A549 (cell line): ENCODE data around the gene SYT12. TPM values are rescaled to one million over a fixed set of nuclear protein-coding genes. Genes with fewer than 3 reads are reported as not detected.

Experiments
- ATAC-seq, 2 experiments: fragments of 200-7000 bp in 1 of 2; fragments of >200 bp in 1 of 2; cut with Nextera tagmentation in 1 of 2; cut with Tn5 transposase in 1 of 2; 3 replicates each; pipeline versions ENCODE4 v1.8.0 to v1.9.1; 2018 to 2020; ENCODE audit warnings: mild to moderate bottlenecking in 1 of 2, moderate library complexity in 1 of 2
- CTCF ChIA-PET: fragments of 300-600 bp; sonication (Branson Sonifier 250); formaldehyde crosslinking; extraction: SDS; loops from one replicate; lab custom pipeline; 2021; ENCODE audit warnings: antibody characterized with exemption, inconsistent platforms; lab: Yijun Ruan, JAX
- POLR2A ChIA-PET: fragments of 350-600 bp; formaldehyde crosslinking; extraction: SDS; loops from one replicate; lab custom pipeline; 2021; ENCODE audit warnings: antibody characterized with exemption, inconsistent platforms; lab: Yijun Ruan, JAX
- DNase-seq, 2 experiments: peaks; one replicate each; pipeline versions ENCODE4 v3.0.0 to v3.0.0-alpha.2; 2011 to 2016; ENCODE audit warnings: low read depth in 1 of 2, low spot score in 1 of 2
- FAIRE-seq: peaks from 2 replicates; lab custom pipeline; 2011; peaks lifted over from hg19 to GRCh38; lab: Jason Lieb, UNC
- H3K27ac ChIP-seq, 2 experiments: fragments of >200 bp; sonication (Bioruptor Twin); formaldehyde crosslinking; 3 replicates each; pipeline ENCODE4 v1.5.1; 2016 to 2017
- H3K4me1 ChIP-seq: fragments of >200 bp; sonication (Bioruptor Twin); formaldehyde crosslinking; 3 replicates; pipeline ENCODE4 v1.6.1; 2016
- H3K4me2 ChIP-seq: fragments of >200 bp; sonication (Bioruptor Twin); formaldehyde crosslinking; 3 replicates; pipeline ENCODE4 v1.6.1; 2016
- H3K4me3 ChIP-seq: fragments of >200 bp; sonication (Bioruptor Twin); formaldehyde crosslinking; 3 replicates; pipeline ENCODE4 v1.5.1; 2016
- H3K9me3 ChIP-seq: fragments of >200 bp; sonication (Bioruptor Twin); formaldehyde crosslinking; 3 replicates; pipeline ENCODE4 v1.6.1; 2016
- BHLHE40 ChIP-seq: IDR thresholded peaks from 2 replicates; pipeline ENCODE4 v1.6.1; 2012; ENCODE audit warnings: low read depth, low read length, inconsistent platforms
- CHD2 ChIP-seq: fragments of 150-350 bp; IDR thresholded peaks from 2 replicates; pipeline ENCODE4 v1.6.1; 2014; ENCODE audit warnings: low read length; ENCODE audit not compliant: partially characterized antibody
- CHD4 ChIP-seq: fragments of 200-600 bp; sonication (generic); IDR thresholded peaks from 2 replicates; pipeline ENCODE4 v1.6.1; 2016; ENCODE audit warnings: antibody characterized with exemption, mild to moderate bottlenecking, borderline replicate concordance
- EHF ChIP-seq: fragments of 250-450 bp; sonication (Bioruptor Pico); IDR thresholded peaks from 2 replicates; pipeline ENCODE4 v1.5.0; 2020; ENCODE audit warnings: mild to moderate bottlenecking
- FOSB ChIP-seq: fragments of 250-450 bp; sonication (Bioruptor Pico); IDR thresholded peaks from 2 replicates; pipeline ENCODE4 v1.5.0; 2020; ENCODE audit warnings: mild to moderate bottlenecking, moderate library complexity
- FOSL2 ChIP-seq, 2 experiments: fragments of 450-650 bp in 1 of 2; fragments of >200 bp in 1 of 2; sonication (Bioruptor Twin) in 1 of 2; formaldehyde crosslinking; IDR thresholded peaks; 2 replicates each; pipeline versions ENCODE4 v1.5.0 to v1.6.1; 2016 to 2020; ENCODE audit warnings: mild to moderate bottlenecking in 1 of 2, moderate library complexity in 1 of 2
- HDAC2 ChIP-seq: fragments of 200-600 bp; sonication (generic); IDR thresholded peaks from 2 replicates; pipeline ENCODE4 v1.6.1; 2016
- HOXA7 ChIP-seq: fragments of 250-450 bp; sonication (Bioruptor Pico); IDR thresholded peaks from 2 replicates; pipeline ENCODE4 v1.5.0; 2020; ENCODE audit warnings: mild to moderate bottlenecking, moderate library complexity
- HOXB5 ChIP-seq: fragments of 250-450 bp; sonication (Bioruptor Pico); IDR thresholded peaks from 2 replicates; pipeline ENCODE4 v1.5.0; 2020; ENCODE audit warnings: mild to moderate bottlenecking, moderate library complexity
- JUN ChIP-seq, 2 experiments: fragments of >200 bp; sonication (Bioruptor Twin); formaldehyde crosslinking; IDR thresholded peaks; 2 replicates in 1 of 2; 3 replicates in 1 of 2; pipeline ENCODE4 v1.6.1; 2016 to 2017
- JUNB ChIP-seq: fragments of >200 bp; sonication (Bioruptor Twin); formaldehyde crosslinking; IDR thresholded peaks from 2 replicates; pipeline ENCODE4 v1.6.1; 2016
- KDM1A ChIP-seq: fragments of 200-600 bp; sonication (generic); IDR thresholded peaks from 2 replicates; pipeline ENCODE4 v1.6.1; 2016; ENCODE audit warnings: low read depth, mild to moderate bottlenecking
- KDM5A ChIP-seq: fragments of 200-600 bp; sonication (generic); IDR thresholded peaks from 2 replicates; pipeline ENCODE4 v1.6.1; 2016; ENCODE audit warnings: antibody characterized with exemption, mild to moderate bottlenecking
- MYC ChIP-seq: IDR thresholded peaks from 2 replicates; pipeline ENCODE4 v1.6.1; 2012; ENCODE audit warnings: mild to moderate bottlenecking, inconsistent platforms, low read length, improper control_type of control experiment, borderline replicate concordance
- RARB ChIP-seq: fragments of 250-450 bp; sonication (Bioruptor Pico); IDR thresholded peaks from 2 replicates; pipeline ENCODE4 v1.8.0; 2021; ENCODE audit warnings: mild to moderate bottlenecking, moderate library complexity
- RNF2 ChIP-seq: fragments of 200-600 bp; sonication (generic); IDR thresholded peaks from 2 replicates; pipeline ENCODE4 v1.6.1; 2016; ENCODE audit warnings: low read depth, mild to moderate bottlenecking, antibody characterized with exemption, moderate library complexity, borderline replicate concordance
- SMC3 ChIP-seq: fragments of >200 bp; sonication (Bioruptor Twin); formaldehyde crosslinking; IDR thresholded peaks from 3 replicates; pipeline ENCODE4 v1.6.1; 2018; ENCODE audit warnings: inconsistent platforms
- ZFP36 ChIP-seq: fragments of 450-650 bp; IDR thresholded peaks from 2 replicates; pipeline ENCODE4 v1.6.1; 2014; ENCODE audit warnings: borderline replicate concordance; ENCODE audit not compliant: partially characterized antibody
- ZSCAN20 ChIP-seq: fragments of 250-450 bp; sonication (Bioruptor Pico); IDR thresholded peaks from 2 replicates; pipeline ENCODE4 v1.8.0; 2022; ENCODE audit warnings: mild to moderate bottlenecking, moderate library complexity
- WGBS: methylation state at CpG from one replicate; pipeline ENCODE4 v1.1.6; 2017; ENCODE audit errors: missing lambda C conversion rate; 5-methylcytosine and 5-hydroxymethylcytosine counted together
- polyA plus RNA-seq, 4 experiments: library from polyadenylated mRNA; depleted of rRNA in 3 of 4; stranded (reverse); fragments of >200 nt; fragmentation: RNase III in 1 of 4; extraction: RNeasy Plus Mini Kit Qiagen cat#74134 plus additional on column Dnase treatment in 1 of 4; gene quantifications; 2 replicates in 3 of 4; 3 replicates in 1 of 4; pipeline ENCODE4 v1.2.3, GENCODE V29; 2011 to 2017
- TF ChIP-seq, protein P1 (sequence below): fragments of 250-450 bp; sonication (Bioruptor Pico); IDR thresholded peaks from 2 replicates; pipeline ENCODE4 v1.5.0; 2020; ENCODE audit warnings: low read depth, mild to moderate bottlenecking, moderate library complexity
- TF ChIP-seq, protein P2 (sequence below): IDR thresholded peaks from 2 replicates; pipeline ENCODE4 v1.6.1; 2012
- TF ChIP-seq, protein P3 (sequence below): fragments of >200 bp; sonication (Bioruptor Twin); formaldehyde crosslinking; IDR thresholded peaks from 3 replicates; pipeline ENCODE4 v1.5.1; 2016
- TF ChIP-seq, protein P4 (sequence below): fragments of 450-650 bp; IDR thresholded peaks from 2 replicates; pipeline ENCODE4 v1.6.1; 2014; ENCODE audit warnings: antibody characterized with exemption
- TF ChIP-seq, protein P5 (sequence below): IDR thresholded peaks from 2 replicates; pipeline ENCODE4 v1.6.1; 2012
- TF ChIP-seq, protein P6 (sequence below): fragments of 150-350 bp; IDR thresholded peaks from 2 replicates; pipeline ENCODE4 v1.6.1; 2014; ENCODE audit warnings: low read depth, mild to moderate bottlenecking, low read length
- TF ChIP-seq, protein P7 (sequence below): fragments of >200 bp; sonication (Bioruptor Twin); formaldehyde crosslinking; IDR thresholded peaks from 3 replicates; pipeline ENCODE4 v1.6.1; 2016
- TF ChIP-seq, protein P8 (sequence below): fragments of 250-450 bp; sonication (Bioruptor Pico); IDR thresholded peaks from 2 replicates; pipeline ENCODE4 v1.5.0; 2021; ENCODE audit warnings: mild to moderate bottlenecking, moderate library complexity, borderline replicate concordance

Gene SYT12
- polyA plus RNA-seq, 2 of the 4 experiments (the other 2 are of a cell fraction), result 1.4 to 9.6 TPM

DNA sequence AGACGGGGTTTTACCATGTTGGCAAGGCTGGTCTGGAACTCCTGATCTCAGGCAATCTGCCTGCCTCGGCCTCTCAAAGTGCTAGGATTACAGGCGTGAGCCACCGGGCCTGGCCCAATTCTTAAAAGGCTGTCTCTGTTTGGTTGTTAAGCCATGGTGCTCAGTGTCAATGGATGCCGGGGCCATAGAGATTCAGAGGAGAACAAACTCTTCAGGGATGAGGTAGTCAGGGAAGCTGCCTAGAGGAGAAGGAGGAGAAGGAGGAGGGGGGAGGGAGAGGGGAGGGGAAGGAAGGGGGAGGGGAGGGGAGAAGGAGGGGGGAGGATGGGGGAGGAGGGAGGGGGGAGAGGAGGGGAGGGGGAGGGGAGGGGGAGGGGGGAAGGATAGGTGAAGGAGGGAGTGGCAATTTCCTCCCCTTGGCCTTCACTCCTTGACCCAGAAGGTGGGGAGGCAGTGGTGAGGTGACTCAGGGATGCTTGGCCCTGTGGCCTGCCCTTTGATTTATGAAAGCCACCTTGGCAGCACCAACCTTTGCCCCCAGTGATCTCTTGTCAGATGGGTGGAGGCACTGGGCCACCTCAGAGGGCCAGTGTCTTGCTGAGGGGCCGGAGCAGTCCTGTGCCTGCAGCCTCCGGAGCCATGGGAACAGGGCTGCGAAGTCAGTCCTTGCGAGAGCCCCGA, 48.1 kb upstream of the SYT12 start, which contains the start of gene C11orf86:
Gene C11orf86, plus strand, starts transcription at position 581 of the 681 bp plus-strand sequence. Its CDS starts 59 bp downstream, at position 640.
- CTCF ChIA-PET, result interaction anchor here (0.6 to 3.3 kb wide), 47 partner anchors 8 to 567 kb away, joined by 3 to 33 read pairs (median 9); partner anchors contain the start of genes PC, RCE1 and SYT12
- WGBS, result 30% methylated on average over 10 of the region's 10 CpGs
- DNase-seq (peak in 1 of 2 experiments; percentile 85), FAIRE-seq (no peak), ATAC-seq (peak; percentile 55 to 57)
- Histone ChIP-seq H3K4me2 (peak within 1 kb of the TSS; percentile 78), H3K4me3 (peak within 1 kb of the TSS; percentile 33), H3K9me3 (peaks cover 17% of the 10 kb centered on the region), H3K27ac (peak within 1 kb of the TSS; percentile 95 to 99), H3K4me1 (peaks cover 70% of the 10 kb centered on the region)
- POLR2A ChIA-PET, result interaction anchor here (1.2 to 2.0 kb wide), 3 partner anchors 92 to 131 kb away, joined by 3 to 7 read pairs (median 5); partner anchors contain the start of gene RCE1
- TF ChIP-seq JUN (IDR thresholded peaks at IDR 0.05) (peak in 1 of 2 experiments; percentile 79; a peak in 2 of 5 replicates), EHF (CRISPR knock-in tag) (no peak), HOXB5 (CRISPR knock-in tag) (no peak), RNF2 (no peak), CHD4 (no peak), ZSCAN20 (CRISPR knock-in tag) (no peak), BHLHE40 (no peak), RARB (CRISPR knock-in tag) (no peak), FOSL2 (IDR thresholded peaks at IDR 0.05) (no peak), FOSL2 (CRISPR knock-in tag; IDR thresholded peaks at IDR 0.05) (peak; percentile 58; the same call in 1 of the 2 replicates), SMC3 (peak; percentile 29; the same call in 1 of the 3 replicates), JUNB (peak; percentile 36; the same call in 1 of the 2 replicates), ZFP36 (no peak), MYC (no peak), KDM1A (no peak), FOSB (no peak), KDM5A (no peak), HDAC2 (no peak), HOXA7 (CRISPR knock-in tag) (no peak), CHD2 (no peak)
- TF ChIP-seq, protein P1, sequence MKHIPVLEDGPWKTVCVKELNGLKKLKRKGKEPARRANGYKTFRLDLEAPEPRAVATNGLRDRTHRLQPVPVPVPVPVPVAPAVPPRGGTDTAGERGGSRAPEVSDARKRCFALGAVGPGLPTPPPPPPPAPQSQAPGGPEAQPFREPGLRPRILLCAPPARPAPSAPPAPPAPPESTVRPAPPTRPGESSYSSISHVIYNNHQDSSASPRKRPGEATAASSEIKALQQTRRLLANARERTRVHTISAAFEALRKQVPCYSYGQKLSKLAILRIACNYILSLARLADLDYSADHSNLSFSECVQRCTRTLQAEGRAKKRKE (CRISPR knock-in tag), result 0 out of 2 replicates have a peak, but pooled peaks have one; percentile 27
- TF ChIP-seq, protein P2, sequence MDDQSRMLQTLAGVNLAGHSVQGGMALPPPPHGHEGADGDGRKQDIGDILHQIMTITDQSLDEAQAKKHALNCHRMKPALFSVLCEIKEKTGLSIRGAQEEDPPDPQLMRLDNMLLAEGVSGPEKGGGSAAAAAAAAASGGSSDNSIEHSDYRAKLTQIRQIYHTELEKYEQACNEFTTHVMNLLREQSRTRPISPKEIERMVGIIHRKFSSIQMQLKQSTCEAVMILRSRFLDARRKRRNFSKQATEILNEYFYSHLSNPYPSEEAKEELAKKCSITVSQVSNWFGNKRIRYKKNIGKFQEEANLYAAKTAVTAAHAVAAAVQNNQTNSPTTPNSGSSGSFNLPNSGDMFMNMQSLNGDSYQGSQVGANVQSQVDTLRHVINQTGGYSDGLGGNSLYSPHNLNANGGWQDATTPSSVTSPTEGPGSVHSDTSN, result peak; percentile 57; the same call in 1 of the 2 replicates
- TF ChIP-seq, protein P3, sequence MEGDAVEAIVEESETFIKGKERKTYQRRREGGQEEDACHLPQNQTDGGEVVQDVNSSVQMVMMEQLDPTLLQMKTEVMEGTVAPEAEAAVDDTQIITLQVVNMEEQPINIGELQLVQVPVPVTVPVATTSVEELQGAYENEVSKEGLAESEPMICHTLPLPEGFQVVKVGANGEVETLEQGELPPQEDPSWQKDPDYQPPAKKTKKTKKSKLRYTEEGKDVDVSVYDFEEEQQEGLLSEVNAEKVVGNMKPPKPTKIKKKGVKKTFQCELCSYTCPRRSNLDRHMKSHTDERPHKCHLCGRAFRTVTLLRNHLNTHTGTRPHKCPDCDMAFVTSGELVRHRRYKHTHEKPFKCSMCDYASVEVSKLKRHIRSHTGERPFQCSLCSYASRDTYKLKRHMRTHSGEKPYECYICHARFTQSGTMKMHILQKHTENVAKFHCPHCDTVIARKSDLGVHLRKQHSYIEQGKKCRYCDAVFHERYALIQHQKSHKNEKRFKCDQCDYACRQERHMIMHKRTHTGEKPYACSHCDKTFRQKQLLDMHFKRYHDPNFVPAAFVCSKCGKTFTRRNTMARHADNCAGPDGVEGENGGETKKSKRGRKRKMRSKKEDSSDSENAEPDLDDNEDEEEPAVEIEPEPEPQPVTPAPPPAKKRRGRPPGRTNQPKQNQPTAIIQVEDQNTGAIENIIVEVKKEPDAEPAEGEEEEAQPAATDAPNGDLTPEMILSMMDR, result no peak
- TF ChIP-seq, protein P4, sequence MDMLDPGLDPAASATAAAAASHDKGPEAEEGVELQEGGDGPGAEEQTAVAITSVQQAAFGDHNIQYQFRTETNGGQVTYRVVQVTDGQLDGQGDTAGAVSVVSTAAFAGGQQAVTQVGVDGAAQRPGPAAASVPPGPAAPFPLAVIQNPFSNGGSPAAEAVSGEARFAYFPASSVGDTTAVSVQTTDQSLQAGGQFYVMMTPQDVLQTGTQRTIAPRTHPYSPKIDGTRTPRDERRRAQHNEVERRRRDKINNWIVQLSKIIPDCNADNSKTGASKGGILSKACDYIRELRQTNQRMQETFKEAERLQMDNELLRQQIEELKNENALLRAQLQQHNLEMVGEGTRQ, result no peak
- TF ChIP-seq, protein P5, sequence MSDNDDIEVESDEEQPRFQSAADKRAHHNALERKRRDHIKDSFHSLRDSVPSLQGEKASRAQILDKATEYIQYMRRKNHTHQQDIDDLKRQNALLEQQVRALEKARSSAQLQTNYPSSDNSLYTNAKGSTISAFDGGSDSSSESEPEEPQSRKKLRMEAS, result peak; percentile 75
- TF ChIP-seq, protein P6, sequence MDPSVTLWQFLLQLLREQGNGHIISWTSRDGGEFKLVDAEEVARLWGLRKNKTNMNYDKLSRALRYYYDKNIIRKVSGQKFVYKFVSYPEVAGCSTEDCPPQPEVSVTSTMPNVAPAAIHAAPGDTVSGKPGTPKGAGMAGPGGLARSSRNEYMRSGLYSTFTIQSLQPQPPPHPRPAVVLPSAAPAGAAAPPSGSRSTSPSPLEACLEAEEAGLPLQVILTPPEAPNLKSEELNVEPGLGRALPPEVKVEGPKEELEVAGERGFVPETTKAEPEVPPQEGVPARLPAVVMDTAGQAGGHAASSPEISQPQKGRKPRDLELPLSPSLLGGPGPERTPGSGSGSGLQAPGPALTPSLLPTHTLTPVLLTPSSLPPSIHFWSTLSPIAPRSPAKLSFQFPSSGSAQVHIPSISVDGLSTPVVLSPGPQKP, result no peak
- TF ChIP-seq, protein P7, sequence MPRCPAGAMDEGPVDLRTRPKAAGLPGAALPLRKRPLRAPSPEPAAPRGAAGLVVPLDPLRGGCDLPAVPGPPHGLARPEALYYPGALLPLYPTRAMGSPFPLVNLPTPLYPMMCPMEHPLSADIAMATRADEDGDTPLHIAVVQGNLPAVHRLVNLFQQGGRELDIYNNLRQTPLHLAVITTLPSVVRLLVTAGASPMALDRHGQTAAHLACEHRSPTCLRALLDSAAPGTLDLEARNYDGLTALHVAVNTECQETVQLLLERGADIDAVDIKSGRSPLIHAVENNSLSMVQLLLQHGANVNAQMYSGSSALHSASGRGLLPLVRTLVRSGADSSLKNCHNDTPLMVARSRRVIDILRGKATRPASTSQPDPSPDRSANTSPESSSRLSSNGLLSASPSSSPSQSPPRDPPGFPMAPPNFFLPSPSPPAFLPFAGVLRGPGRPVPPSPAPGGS, result no peak
- TF ChIP-seq, protein P8, sequence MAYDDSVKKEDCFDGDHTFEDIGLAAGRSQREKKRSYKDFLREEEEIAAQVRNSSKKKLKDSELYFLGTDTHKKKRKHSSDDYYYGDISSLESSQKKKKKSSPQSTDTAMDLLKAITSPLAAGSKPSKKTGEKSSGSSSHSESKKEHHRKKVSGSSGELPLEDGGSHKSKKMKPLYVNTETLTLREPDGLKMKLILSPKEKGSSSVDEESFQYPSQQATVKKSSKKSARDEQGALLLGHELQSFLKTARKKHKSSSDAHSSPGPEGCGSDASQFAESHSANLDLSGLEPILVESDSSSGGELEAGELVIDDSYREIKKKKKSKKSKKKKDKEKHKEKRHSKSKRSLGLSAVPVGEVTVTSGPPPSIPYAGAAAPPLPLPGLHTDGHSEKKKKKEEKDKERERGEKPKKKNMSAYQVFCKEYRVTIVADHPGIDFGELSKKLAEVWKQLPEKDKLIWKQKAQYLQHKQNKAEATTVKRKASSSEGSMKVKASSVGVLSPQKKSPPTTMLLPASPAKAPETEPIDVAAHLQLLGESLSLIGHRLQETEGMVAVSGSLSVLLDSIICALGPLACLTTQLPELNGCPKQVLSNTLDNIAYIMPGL (CRISPR knock-in tag), result no peak
